Hepatocyte (in vitro differentiated cells): ENCODE measurements around the gene CD226. TPM values are rescaled to one million over a fixed set of nuclear protein-coding genes. Genes with fewer than 3 reads are reported as not detected.

Experiments used
- DNase-seq: peaks from one replicate; pipeline ENCODE4 v3.0.0-alpha.2; 2016; ENCODE audit warnings: low spot score
- H2AFZ ChIP-seq: fragments of 200-600 bp; sonication (generic); 2 replicates; pipeline ENCODE4 v1.6.0; 2016; ENCODE audit warnings: antibody characterized with exemption, mild to moderate bottlenecking
- H3K27ac ChIP-seq: fragments of 200-600 bp; sonication (generic); 2 replicates; pipeline ENCODE4 v1.5.1; 2016; ENCODE audit warnings: mild to moderate bottlenecking
- H3K27me3 ChIP-seq: fragments of 200-600 bp; sonication (generic); 2 replicates; pipeline ENCODE4 v1.6.1; 2016
- H3K36me3 ChIP-seq: fragments of 200-600 bp; sonication (generic); replicated peaks from 2 replicates; pipeline ENCODE4 v1.5.1; 2016; ENCODE audit warnings: low read depth; ENCODE audit not compliant: insufficient read depth
- H3K4me1 ChIP-seq: fragments of 200-600 bp; sonication (generic); 2 replicates; pipeline ENCODE4 v1.5.1; 2016; ENCODE audit warnings: mild to moderate bottlenecking, moderate library complexity; ENCODE audit not compliant: insufficient read depth
- H3K4me2 ChIP-seq: fragments of 200-600 bp; sonication (generic); 2 replicates; pipeline ENCODE4 v1.6.0; 2016
- H3K4me3 ChIP-seq: fragments of 200-600 bp; sonication (generic); 2 replicates; pipeline ENCODE4 v1.5.1; 2016; ENCODE audit warnings: mild to moderate bottlenecking
- H3K79me2 ChIP-seq: fragments of 200-600 bp; sonication (generic); 2 replicates; pipeline ENCODE4 v1.6.0; 2017; ENCODE audit warnings: mild to moderate bottlenecking
- H3K9me2 ChIP-seq: fragments of 200-600 bp; sonication (generic); replicated peaks from 2 replicates; pipeline ENCODE4 v1.6.0; 2017; ENCODE audit warnings: mild to moderate bottlenecking; ENCODE audit not compliant: insufficient read depth
- H3K9me3 ChIP-seq: fragments of 200-600 bp; sonication (generic); 2 replicates; pipeline ENCODE4 v1.5.1; 2016; ENCODE audit warnings: low read depth, mild to moderate bottlenecking
- H4K20me1 ChIP-seq: fragments of 200-600 bp; sonication (generic); 2 replicates; pipeline ENCODE4 v1.6.0; 2016; ENCODE audit warnings: mild to moderate bottlenecking; ENCODE audit not compliant: insufficient read depth, poor library complexity, severe bottlenecking
- EZH2 ChIP-seq: fragments of 200-600 bp; sonication (generic); IDR thresholded peaks from 2 replicates; pipeline ENCODE4 v1.6.1; 2016; ENCODE audit warnings: antibody characterized with exemption, mild to moderate bottlenecking, borderline replicate concordance
- EZH2phosphoT487 ChIP-seq: fragments of 200-600 bp; sonication (generic); IDR thresholded peaks from one replicate; pipeline ENCODE4 v1.6.1; 2018; ENCODE audit warnings: antibody characterized with exemption, mild to moderate bottlenecking, low read depth, moderate library complexity; ENCODE audit not compliant: unreplicated experiment, severe bottlenecking
- WGBS: methylation state at CpG from one replicate; pipeline ENCODE4 v1.1.6; 2016; ENCODE audit warnings: low lambda C conversion rate; ENCODE audit errors: missing lambda C conversion rate; 5-methylcytosine and 5-hydroxymethylcytosine counted together
- polyA plus RNA-seq: library from polyadenylated mRNA; unstranded; fragments of >200 nt; fragmentation: Nextera tagmentation; extraction: Ambion mirVana; gene quantifications from 2 replicates; pipeline ENCODE4 v1.2.1, GENCODE V29; 2016
- total RNA-seq: library from RNA; depleted of rRNA; stranded (reverse); fragments of >200 nt; gene quantifications from 2 replicates; pipeline ENCODE4 v1.2.3, GENCODE V29; 2014
- TF ChIP-seq, protein P1 (sequence below): fragments of 200-600 bp; sonication (generic); IDR thresholded peaks from 2 replicates; pipeline ENCODE4 v1.5.1; 2016; ENCODE audit warnings: antibody characterized with exemption, mild to moderate bottlenecking; ENCODE audit not compliant: poor library complexity

The CD226 gene
- total and polyA plus RNA-seq, 2 experiments from 2014 or later, result 0.07 TPM; not detected in 1

DNA sequence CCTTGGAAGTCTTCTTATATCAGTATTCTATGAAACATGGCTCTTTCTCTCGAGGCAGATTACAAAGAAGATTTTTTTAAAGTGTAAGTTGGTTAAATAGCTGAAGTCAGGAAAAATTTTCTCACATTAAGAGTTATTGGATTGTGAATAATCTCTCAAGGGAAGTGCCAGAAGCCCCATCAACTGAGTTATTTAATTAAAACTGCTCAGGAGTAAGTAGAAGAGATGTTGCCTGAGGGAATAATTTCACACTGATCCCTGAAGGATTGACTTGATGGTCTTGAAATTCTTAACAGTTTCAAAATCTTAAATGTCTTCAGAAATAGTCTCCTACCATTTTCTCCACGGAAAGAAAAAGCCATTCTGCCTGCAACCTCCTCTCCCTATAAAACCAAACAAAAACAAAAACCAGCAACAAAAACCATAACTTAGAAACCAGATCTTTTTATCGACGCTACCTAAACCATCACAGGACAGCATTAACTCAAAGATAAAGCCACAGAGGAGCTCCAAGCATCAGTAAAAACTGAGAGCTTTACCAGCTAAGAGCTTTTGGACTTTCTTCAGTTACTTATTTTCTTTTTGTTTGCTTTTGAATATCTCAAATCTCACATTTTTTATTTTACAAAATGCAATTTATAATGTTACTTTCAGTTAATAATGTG, 12.9 kb downstream of the CD226 start:
- Histone ChIP-seq H2AFZ (no peak overlapping the region), H3K79me2 (no peaks in the 10 kb centered on the region), H3K36me3 (no peaks in the 10 kb centered on the region), H3K4me1 (peaks cover 6% of the 10 kb centered on the region), H3K27me3 (no peaks in the 10 kb centered on the region), H3K4me3 (no peak overlapping the region), H3K9me2 (no peaks in the 10 kb centered on the region), H3K9me3 (no peaks in the 10 kb centered on the region), H4K20me1 (no peaks in the 10 kb centered on the region), H3K27ac (no peak overlapping the region), H3K4me2 (no peak overlapping the region)
- WGBS, result 40% methylated on average over 4 of the region's 4 CpGs
- TF ChIP-seq EZH2phosphoT487, result no peak
- no peak for TF ChIP-seq EZH2
- TF ChIP-seq, protein P1, sequence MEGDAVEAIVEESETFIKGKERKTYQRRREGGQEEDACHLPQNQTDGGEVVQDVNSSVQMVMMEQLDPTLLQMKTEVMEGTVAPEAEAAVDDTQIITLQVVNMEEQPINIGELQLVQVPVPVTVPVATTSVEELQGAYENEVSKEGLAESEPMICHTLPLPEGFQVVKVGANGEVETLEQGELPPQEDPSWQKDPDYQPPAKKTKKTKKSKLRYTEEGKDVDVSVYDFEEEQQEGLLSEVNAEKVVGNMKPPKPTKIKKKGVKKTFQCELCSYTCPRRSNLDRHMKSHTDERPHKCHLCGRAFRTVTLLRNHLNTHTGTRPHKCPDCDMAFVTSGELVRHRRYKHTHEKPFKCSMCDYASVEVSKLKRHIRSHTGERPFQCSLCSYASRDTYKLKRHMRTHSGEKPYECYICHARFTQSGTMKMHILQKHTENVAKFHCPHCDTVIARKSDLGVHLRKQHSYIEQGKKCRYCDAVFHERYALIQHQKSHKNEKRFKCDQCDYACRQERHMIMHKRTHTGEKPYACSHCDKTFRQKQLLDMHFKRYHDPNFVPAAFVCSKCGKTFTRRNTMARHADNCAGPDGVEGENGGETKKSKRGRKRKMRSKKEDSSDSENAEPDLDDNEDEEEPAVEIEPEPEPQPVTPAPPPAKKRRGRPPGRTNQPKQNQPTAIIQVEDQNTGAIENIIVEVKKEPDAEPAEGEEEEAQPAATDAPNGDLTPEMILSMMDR, result no peak
- DNase-seq, result no peak

DNA sequence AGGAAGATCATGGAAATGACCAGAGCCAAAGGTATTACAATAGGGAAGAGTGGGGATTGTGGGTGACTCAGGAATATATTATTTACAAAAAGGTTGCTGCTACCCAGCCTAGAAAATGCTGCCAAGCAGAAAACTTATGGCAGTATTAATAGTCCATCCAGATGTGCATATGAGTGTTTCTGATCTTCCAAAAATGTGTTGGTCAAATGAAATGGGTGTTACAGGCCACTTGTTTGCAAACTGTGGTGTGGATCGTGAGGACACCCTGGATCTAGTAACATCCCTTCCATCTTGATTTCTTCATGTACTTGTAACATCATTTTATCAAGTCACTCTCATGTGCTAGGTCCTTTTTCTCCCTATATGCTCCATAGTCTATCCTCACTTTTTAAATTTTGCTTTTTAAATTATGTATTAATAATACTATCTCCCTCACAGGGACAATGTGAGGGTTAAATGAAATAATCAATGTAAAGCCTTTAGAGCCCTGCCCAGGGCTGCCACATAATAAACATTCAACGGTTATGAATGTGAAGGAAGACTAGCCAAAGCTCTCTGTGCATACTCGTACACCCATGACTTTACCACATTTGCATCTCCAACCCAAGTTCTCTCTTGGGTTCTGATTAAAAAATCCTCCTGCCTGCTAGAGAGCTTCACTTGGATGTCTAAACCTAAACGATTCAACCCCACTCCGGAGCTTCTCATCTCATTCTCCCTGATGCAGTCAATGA, 18.5 kb downstream of the CD226 start:
- H3K79me2 ChIP-seq, result no peaks in the 10 kb centered on the region
- H3K27ac ChIP-seq, result no peak overlapping the region
- H4K20me1 ChIP-seq, result no peaks in the 10 kb centered on the region
- no peak for DNase-seq
- H3K4me3 ChIP-seq, result no peak overlapping the region
- no peak overlapping the region for H3K4me2 ChIP-seq
- H3K4me1 ChIP-seq, result no peaks in the 10 kb centered on the region
- TF ChIP-seq, protein P1, result no peak
- H3K36me3 ChIP-seq, result no peaks in the 10 kb centered on the region
- WGBS, result 95% methylated on average over 5 of the region's 5 CpGs
- H3K27me3 ChIP-seq, result no peaks in the 10 kb centered on the region
- no peaks in the 10 kb centered on the region for H3K9me3 ChIP-seq
- H3K9me2 ChIP-seq, result no peaks in the 10 kb centered on the region
- no peak overlapping the region for H2AFZ ChIP-seq

DNA sequence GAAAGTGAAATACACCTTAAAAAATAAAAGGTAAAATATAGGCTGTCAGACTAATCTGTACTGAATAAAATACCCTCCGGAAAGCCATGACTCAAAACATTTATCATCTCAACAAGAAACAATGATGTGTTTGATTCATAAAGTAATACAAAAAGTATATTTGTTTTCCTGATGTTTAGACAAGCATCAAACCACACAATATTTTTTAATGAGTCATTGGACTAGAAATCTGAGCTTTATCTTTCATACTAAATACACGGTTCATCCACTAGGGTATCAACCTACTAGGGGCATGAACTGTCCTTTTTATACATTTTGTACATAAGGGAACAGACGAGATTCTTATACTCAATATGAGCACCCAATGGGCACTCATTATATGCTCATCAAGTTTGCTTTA, 31.3 kb downstream of the CD226 start:
- no peak for DNase-seq
- Histone ChIP-seq H4K20me1 (no peaks in the 10 kb centered on the region), H3K9me3 (no peaks in the 10 kb centered on the region), H3K79me2 (no peaks in the 10 kb centered on the region), H3K36me3 (no peaks in the 10 kb centered on the region), H3K4me1 (no peaks in the 10 kb centered on the region), H2AFZ (no peak overlapping the region), H3K27me3 (no peaks in the 10 kb centered on the region), H3K4me3 (no peak overlapping the region), H3K4me2 (no peak overlapping the region), H3K9me2 (no peaks in the 10 kb centered on the region), H3K27ac (no peak overlapping the region)
- 89% methylated on average over 3 of the region's 3 CpGs for WGBS
- no peak for TF ChIP-seq EZH2phosphoT487

DNA sequence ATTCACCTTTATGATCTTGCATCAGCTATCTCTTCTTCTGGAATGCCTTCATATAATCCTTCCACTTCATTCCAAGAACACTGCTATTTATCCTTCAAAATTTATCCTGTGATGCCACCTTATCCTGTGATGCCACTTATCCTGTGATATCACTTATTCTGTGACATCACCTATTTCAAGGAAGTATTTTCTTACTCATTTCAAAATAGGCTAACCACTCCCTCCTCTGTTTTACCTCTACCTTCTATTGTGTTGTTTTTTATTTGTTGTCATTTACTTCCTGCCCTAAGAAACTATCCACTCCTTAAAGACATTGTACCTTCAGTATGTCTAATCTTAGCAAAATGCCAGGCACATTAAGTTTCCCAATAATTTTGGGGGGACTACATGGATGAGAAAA, 38.8 kb downstream of the CD226 start:
- Histone ChIP-seq H4K20me1 (no peaks in the 10 kb centered on the region), H3K36me3 (no peaks in the 10 kb centered on the region), H3K4me3 (no peak overlapping the region), H3K9me3 (no peaks in the 10 kb centered on the region), H3K79me2 (no peaks in the 10 kb centered on the region), H3K4me2 (no peak overlapping the region), H3K27ac (no peak overlapping the region), H3K27me3 (no peaks in the 10 kb centered on the region), H3K9me2 (no peaks in the 10 kb centered on the region), H2AFZ (no peak overlapping the region), H3K4me1 (no peaks in the 10 kb centered on the region)
- TF ChIP-seq EZH2 (no peak), EZH2phosphoT487 (no peak)
- TF ChIP-seq, protein P1, result no peak
- DNase-seq, result no peak
